Measurements from ENCODE around the gene TMEM187.
A peak's percentile ranks its signal among the peaks of the same experiment; 100 is the strongest.

Gene TMEM187

GRCh38 chrX:153932220-153932915 is 40.2 kb upstream of the TMEM187 start:
- Histone ChIP-seq H3K4me1 (ENCODE audit: control insufficient read depth, low read depth, low read length) (no peaks in the 10 kb centered on the region), H3K27me3 (ENCODE audit: insufficient read depth, low read length, poor library complexity) (no peaks in the 10 kb centered on the region), H3K4me3 (ENCODE audit: low read length) (no peak overlapping the region), H3K56ac (ENCODE audit: low read length) (no peak overlapping the region), H3K23ac (ENCODE audit: low read length) (no peak overlapping the region), H3K79me2 (ENCODE audit: control insufficient read depth, insufficient read depth, low read length) (peaks cover 10% of the 10 kb centered on the region), H3K18ac (ENCODE audit: low read length) (no peak overlapping the region), H4K5ac (ENCODE audit: low read length) (no peak overlapping the region), H2AK5ac (ENCODE audit: low read length) (no peak overlapping the region), H3K4ac (ENCODE audit: low read depth, low read length) (no peak overlapping the region), H3K4me2 (ENCODE audit: low read length) (no peak overlapping the region), H2BK5ac (ENCODE audit: low read length) (no peak overlapping the region), H2BK15ac (replicated peaks; ENCODE audit: low read depth) (no peak overlapping the region), H2BK120ac (ENCODE audit: low read depth, low read length) (no peak overlapping the region), H4K8ac (ENCODE audit: low read depth, low read length) (no peak overlapping the region), H3K9ac (ENCODE audit: low read length) (no peak overlapping the region), H3K27ac (ENCODE audit: low read depth, low read length) (no peak overlapping the region), H3K79me1 (ENCODE audit: low read length) (no peaks in the 10 kb centered on the region), H3K36me3 (ENCODE audit: control insufficient read depth, insufficient read depth, low read length) (no peaks in the 10 kb centered on the region)
- no CpG with 5 or more reads among the region's 13 CpGs for WGBS (ENCODE audit: extremely low coverage, insufficient coverage, low lambda C conversion rate)
- no peak for DNase-seq

GRCh38 chrX:153933748-153934147 is 38.8 kb upstream of the TMEM187 start:
- no peak for DNase-seq
- WGBS (ENCODE audit: extremely low coverage, insufficient coverage, low lambda C conversion rate): no CpG with 5 or more reads among the region's 7 CpGs
- Histone ChIP-seq H2AK5ac (ENCODE audit: low read length) (no peak overlapping the region), H3K4ac (ENCODE audit: low read depth, low read length) (no peak overlapping the region), H2BK5ac (ENCODE audit: low read length) (no peak overlapping the region), H2BK120ac (ENCODE audit: low read depth, low read length) (no peak overlapping the region), H3K27ac (ENCODE audit: low read depth, low read length) (no peak overlapping the region), H3K18ac (ENCODE audit: low read length) (no peak overlapping the region), H3K79me2 (ENCODE audit: control insufficient read depth, insufficient read depth, low read length) (peaks cover 10% of the 10 kb centered on the region), H4K8ac (ENCODE audit: low read depth, low read length) (no peak overlapping the region), H3K4me3 (ENCODE audit: low read length) (no peak overlapping the region), H2BK15ac (replicated peaks; ENCODE audit: low read depth) (no peak overlapping the region), H3K23ac (ENCODE audit: low read length) (no peak overlapping the region), H3K79me1 (ENCODE audit: low read length) (no peaks in the 10 kb centered on the region), H3K4me2 (ENCODE audit: low read length) (peak overlapping the region; percentile 61), H3K9ac (ENCODE audit: low read length) (peak overlapping the region; percentile 87), H3K56ac (ENCODE audit: low read length) (peak overlapping the region; percentile 86), H3K27me3 (ENCODE audit: insufficient read depth, low read length, poor library complexity) (no peaks in the 10 kb centered on the region), H3K36me3 (ENCODE audit: control insufficient read depth, insufficient read depth, low read length) (no peaks in the 10 kb centered on the region), H4K5ac (ENCODE audit: low read length) (no peak overlapping the region), H3K4me1 (ENCODE audit: control insufficient read depth, low read depth, low read length) (no peaks in the 10 kb centered on the region)

- H3K79me1 ChIP-seq (ENCODE audit: low read length): no peaks in the 10 kb centered on the region
- no peaks in the 10 kb centered on the region for H3K4me1 ChIP-seq (ENCODE audit: control insufficient read depth, low read depth, low read length)
- peak overlapping the region; percentile 61 for H3K4me2 ChIP-seq (ENCODE audit: low read length)
- H2BK15ac ChIP-seq (replicated peaks; ENCODE audit: low read depth): no peak overlapping the region
- peak overlapping the region; percentile 87 for H3K9ac ChIP-seq (ENCODE audit: low read length)
- no peak overlapping the region for H2BK5ac ChIP-seq (ENCODE audit: low read length)
- H3K56ac ChIP-seq (ENCODE audit: low read length): peak overlapping the region; percentile 86
- no peaks in the 10 kb centered on the region for H3K36me3 ChIP-seq (ENCODE audit: control insufficient read depth, insufficient read depth, low read length)
- WGBS (ENCODE audit: extremely low coverage, insufficient coverage, low lambda C conversion rate): no CpG with 5 or more reads among the region's 33 CpGs
- H4K5ac ChIP-seq (ENCODE audit: low read length): no peak overlapping the region
- H3K4me3 ChIP-seq (ENCODE audit: low read length): peak overlapping the region; percentile 65
- H3K23ac ChIP-seq (ENCODE audit: low read length): no peak overlapping the region
- H2AK5ac ChIP-seq (ENCODE audit: low read length): no peak overlapping the region
- no peak overlapping the region for H4K8ac ChIP-seq (ENCODE audit: low read depth, low read length)
- H3K4ac ChIP-seq (ENCODE audit: low read depth, low read length): no peak overlapping the region
- peak overlapping the region; percentile 67 for H2BK120ac ChIP-seq (ENCODE audit: low read depth, low read length)
- H3K18ac ChIP-seq (ENCODE audit: low read length): peak overlapping the region; percentile 73
- peaks cover 10% of the 10 kb centered on the region for H3K79me2 ChIP-seq (ENCODE audit: control insufficient read depth, insufficient read depth, low read length)
- H3K27ac ChIP-seq (ENCODE audit: low read depth, low read length): no peak overlapping the region
- no peaks in the 10 kb centered on the region for H3K27me3 ChIP-seq (ENCODE audit: insufficient read depth, low read length, poor library complexity)
- DNase-seq: no peak
These were observed 38.3 kb upstream of the TMEM187 start for GRCh38 chrX:153934148-153934761.

- no peak within 1 kb of the TSS for H4K8ac ChIP-seq (ENCODE audit: low read depth, low read length)
- no peak within 1 kb of the TSS for H2AK5ac ChIP-seq (ENCODE audit: low read length)
- H3K18ac ChIP-seq (ENCODE audit: low read length): peak within 1 kb of the TSS; percentile 73
- H3K4me2 ChIP-seq (ENCODE audit: low read length): peak within 1 kb of the TSS; percentile 61
- no peak within 1 kb of the TSS for H2BK5ac ChIP-seq (ENCODE audit: low read length)
- no peak within 1 kb of the TSS for H3K23ac ChIP-seq (ENCODE audit: low read length)
- H3K4me1 ChIP-seq (ENCODE audit: control insufficient read depth, low read depth, low read length): no peaks in the 10 kb centered on the region
- no peaks in the 10 kb centered on the region for H3K79me1 ChIP-seq (ENCODE audit: low read length)
- no peak within 1 kb of the TSS for H3K27ac ChIP-seq (ENCODE audit: low read depth, low read length)
- peak within 1 kb of the TSS; percentile 67 for H2BK120ac ChIP-seq (ENCODE audit: low read depth, low read length)
- H3K9ac ChIP-seq (ENCODE audit: low read length): peak within 1 kb of the TSS; percentile 87
- H4K5ac ChIP-seq (ENCODE audit: low read length): no peak within 1 kb of the TSS
- H3K4ac ChIP-seq (ENCODE audit: low read depth, low read length): no peak within 1 kb of the TSS
- WGBS (ENCODE audit: extremely low coverage, insufficient coverage, low lambda C conversion rate): no CpG with 5 or more reads among the region's 87 CpGs
- no peak within 1 kb of the TSS for H2BK15ac ChIP-seq (replicated peaks; ENCODE audit: low read depth)
- peaks cover 10% of the 10 kb centered on the region for H3K79me2 ChIP-seq (ENCODE audit: control insufficient read depth, insufficient read depth, low read length)
- H3K27me3 ChIP-seq (ENCODE audit: insufficient read depth, low read length, poor library complexity): no peaks in the 10 kb centered on the region
- H3K4me3 ChIP-seq (ENCODE audit: low read length): peak within 1 kb of the TSS; percentile 65
- DNase-seq: peak; percentile 73
- no peaks in the 10 kb centered on the region for H3K36me3 ChIP-seq (ENCODE audit: control insufficient read depth, insufficient read depth, low read length)
- peak within 1 kb of the TSS; percentile 86 for H3K56ac ChIP-seq (ENCODE audit: low read length)
These were observed 37.7 kb upstream of the TMEM187 start, which contains the start of gene NAA10 for GRCh38 chrX:153934762-153935325. TSS of gene NAA10 (minus strand) at chrX:153935037. CDS start at chrX:153934904, 133 bp downstream.

GRCh38 chrX:153935326-153935851 is 37.2 kb upstream of the TMEM187 start:
- no peak overlapping the region for H3K4ac ChIP-seq (ENCODE audit: low read depth, low read length)
- H3K79me1 ChIP-seq (ENCODE audit: low read length): no peaks in the 10 kb centered on the region
- H3K4me1 ChIP-seq (ENCODE audit: control insufficient read depth, low read depth, low read length): no peaks in the 10 kb centered on the region
- no CpG with 5 or more reads among the region's 32 CpGs for WGBS (ENCODE audit: extremely low coverage, insufficient coverage, low lambda C conversion rate)
- H3K79me2 ChIP-seq (ENCODE audit: control insufficient read depth, insufficient read depth, low read length): peaks cover 10% of the 10 kb centered on the region
- H3K23ac ChIP-seq (ENCODE audit: low read length): no peak overlapping the region
- no peak overlapping the region for H3K18ac ChIP-seq (ENCODE audit: low read length)
- no peak overlapping the region for H2AK5ac ChIP-seq (ENCODE audit: low read length)
- no peaks in the 10 kb centered on the region for H3K27me3 ChIP-seq (ENCODE audit: insufficient read depth, low read length, poor library complexity)
- H3K4me3 ChIP-seq (ENCODE audit: low read length): no peak overlapping the region
- peak; percentile 42 for DNase-seq
- no peak overlapping the region for H4K5ac ChIP-seq (ENCODE audit: low read length)
- no peak overlapping the region for H4K8ac ChIP-seq (ENCODE audit: low read depth, low read length)
- H3K36me3 ChIP-seq (ENCODE audit: control insufficient read depth, insufficient read depth, low read length): no peaks in the 10 kb centered on the region
- H2BK15ac ChIP-seq (replicated peaks; ENCODE audit: low read depth): no peak overlapping the region
- no peak overlapping the region for H3K27ac ChIP-seq (ENCODE audit: low read depth, low read length)
- peak overlapping the region; percentile 34 for H3K56ac ChIP-seq (ENCODE audit: low read length)
- H2BK5ac ChIP-seq (ENCODE audit: low read length): no peak overlapping the region
- peak overlapping the region; percentile 20 for H3K4me2 ChIP-seq (ENCODE audit: low read length)
- no peak overlapping the region for H3K9ac ChIP-seq (ENCODE audit: low read length)
- H2BK120ac ChIP-seq (ENCODE audit: low read depth, low read length): no peak overlapping the region

All from mesendoderm (in vitro differentiated cells).